ENCODE results near the gene ATP6V0D1.

DNA sequence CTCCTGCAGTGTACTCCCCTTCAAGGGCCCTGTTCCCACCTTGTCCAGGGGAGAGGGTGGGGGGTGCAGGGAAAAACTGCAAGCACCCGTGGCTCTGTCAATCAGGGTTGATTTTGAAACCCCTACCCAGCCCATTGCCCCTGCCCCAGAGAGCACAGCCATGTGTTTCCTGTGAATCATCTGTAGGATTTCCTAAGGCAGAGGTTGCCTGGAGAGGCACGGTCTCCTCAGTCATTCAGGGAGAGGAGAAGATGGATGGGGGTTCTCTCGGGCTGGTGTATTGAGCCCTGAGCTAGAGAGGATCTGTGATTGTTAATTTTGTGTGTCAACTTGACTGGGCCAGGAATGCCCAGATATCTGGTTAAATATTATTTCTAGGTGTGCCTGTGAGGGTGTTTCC lies 5.8 kb upstream of the ATP6V0D1 start:
- no peak for TF ChIP-seq POLR2AphosphoS5 (IDR thresholded peaks at IDR 0.05; ENCODE audit: borderline replicate concordance, low read depth, low read length)
- TF ChIP-seq EZH2 (IDR thresholded peaks at IDR 0.05), result no peak
